Activated T-helper 1 cell treated with anti-CD3 and anti-CD28 coated beads, Interleukin-12 subunit alpha, Interleukin-12 subunit beta, Interleukin-2, Interleukin-4 antibody, amounts not matched to agents 30 ng/mL and 10 ng/mL and 1 ng/mL, durations not matched to agents 14 hours and 24 hours and 36 hours (primary cell): Measurements from ENCODE around the gene SFSWAP. TPM values are rescaled to one million over a fixed set of nuclear protein-coding genes. Genes with fewer than 3 reads are reported as not detected.
A peak's percentile ranks its signal among the peaks of the same experiment; 100 is the strongest.
"Not testable (repeated sequence)": the region's sequence is repeated elsewhere in the genome, so short reads cannot be mapped to it uniquely, and the experiment has no call there.

Source experiments
- DNase-seq: peaks from one replicate; pipeline ENCODE4 v3.0.0; 2021; ENCODE audit warnings: low spot score
- H3K27ac Mint-ChIP-seq: one replicate; pipeline ENCODE4 v1.8.0; 2021; ENCODE audit warnings: mild to moderate bottlenecking, mixed read lengths
- H3K27me3 Mint-ChIP-seq: one replicate; pipeline ENCODE4 v1.8.0; 2022; ENCODE audit warnings: mild to moderate bottlenecking, moderate library complexity, mixed read lengths; ENCODE audit not compliant: insufficient read depth
- H3K36me3 Mint-ChIP-seq: one replicate; pipeline ENCODE4 v1.8.0; 2021; ENCODE audit warnings: low read depth, mixed read lengths
- H3K4me1 Mint-ChIP-seq: one replicate; pipeline ENCODE4 v1.8.0; 2021; ENCODE audit warnings: low read depth, mixed read lengths
- H3K4me3 Mint-ChIP-seq: one replicate; pipeline ENCODE4 v1.8.0; 2021; ENCODE audit warnings: mild to moderate bottlenecking, moderate library complexity, mixed read lengths
- H3K9me3 Mint-ChIP-seq: one replicate; pipeline ENCODE4 v1.8.0; 2021; ENCODE audit warnings: mixed read lengths
- intact Hi-C: fragments of 100-400 bp; cut with micrococcal nuclease; formaldehyde crosslinking; loops from one replicate; pipeline ENCODE4 v1.15.1; 2024
- total RNA-seq: library from RNA; stranded (reverse); gene quantifications from 2 replicates; pipeline ENCODE4 v1.2.3, GENCODE V29; 2022

Gene SFSWAP
- 65.3 and 69.3 TPM in 2 replicates for total RNA-seq

DNA sequence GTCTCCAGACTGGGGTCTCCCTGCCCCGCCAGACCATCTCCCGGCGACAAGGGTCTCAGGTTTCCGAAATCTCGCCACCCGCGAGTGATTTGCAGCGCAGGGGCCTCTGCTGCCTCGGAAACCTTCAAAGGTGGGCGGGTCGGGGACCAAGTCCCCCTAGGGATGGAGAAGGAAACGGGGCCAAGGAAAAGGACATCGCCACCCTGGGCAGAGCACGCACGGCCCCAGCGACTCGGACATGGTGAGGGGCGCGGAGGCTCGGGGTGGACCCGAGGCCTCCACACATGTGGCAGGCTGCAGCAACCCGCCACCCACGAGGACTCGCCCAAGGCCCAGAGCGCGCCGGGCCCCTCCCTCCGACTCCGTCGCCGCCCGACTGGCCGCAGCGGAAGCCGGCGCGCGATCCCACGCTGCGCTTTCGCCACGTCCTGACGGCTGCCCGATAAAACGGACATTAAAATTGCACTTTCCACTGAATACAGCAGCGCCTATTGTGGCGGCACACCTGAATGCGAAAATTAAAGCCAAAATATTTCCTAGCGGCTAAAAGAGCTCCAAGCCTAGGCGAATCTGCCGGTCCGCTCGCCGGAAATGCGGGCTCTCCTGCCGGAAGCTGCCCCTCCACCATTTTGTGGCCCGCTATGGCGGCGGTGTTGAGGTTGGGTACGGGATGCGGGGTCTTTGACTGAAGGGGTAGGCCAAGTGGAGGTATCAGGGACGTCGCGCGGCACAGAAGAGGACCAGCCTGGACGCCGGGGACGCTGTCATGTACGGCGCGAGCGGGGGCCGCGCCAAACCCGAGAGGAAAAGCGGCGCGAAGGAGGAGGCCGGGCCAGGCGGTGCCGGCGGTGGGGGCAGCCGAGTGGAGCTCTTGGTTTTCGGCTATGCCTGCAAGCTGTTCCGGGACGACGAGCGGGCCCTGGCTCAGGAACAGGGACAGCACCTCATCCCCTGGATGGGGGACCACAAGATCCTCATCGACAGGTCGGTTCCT, at the start of gene SFSWAP:
TSS of gene SFSWAP (plus strand) at position 627 of the 994 bp plus-strand sequence. CDS start at position 767, 140 bp downstream.
- H3K27ac Mint-ChIP-seq = peak within 1 kb of the TSS; percentile 92
- H3K27me3 Mint-ChIP-seq = peaks cover 4% of the 10 kb centered on the region
- H3K4me3 Mint-ChIP-seq = peak within 1 kb of the TSS; percentile 93
- intact Hi-C loops = loop anchor here (1.0 to 10.0 kb wide), 8 partner anchors 104 to 836 kb away; partner anchors contain the start of genes EP400, PUS1 and RAN
- DNase-seq = peak; percentile 72
- H3K9me3 Mint-ChIP-seq = no peaks in the 10 kb centered on the region
- H3K4me1 Mint-ChIP-seq = peaks cover 26% of the 10 kb centered on the region
- H3K36me3 Mint-ChIP-seq = peaks cover 21% of the 10 kb centered on the region

- intact Hi-C loops, H3K4me1 Mint-ChIP-seq, H3K27ac Mint-ChIP-seq, DNase-seq, H3K27me3 Mint-ChIP-seq, H3K9me3 Mint-ChIP-seq, H3K4me3 Mint-ChIP-seq, H3K36me3 Mint-ChIP-seq: not testable (repeated sequence)
Measured at GRCh38 chr12:131661170-131661985, 49.5 kb upstream of the SFSWAP start.

DNA sequence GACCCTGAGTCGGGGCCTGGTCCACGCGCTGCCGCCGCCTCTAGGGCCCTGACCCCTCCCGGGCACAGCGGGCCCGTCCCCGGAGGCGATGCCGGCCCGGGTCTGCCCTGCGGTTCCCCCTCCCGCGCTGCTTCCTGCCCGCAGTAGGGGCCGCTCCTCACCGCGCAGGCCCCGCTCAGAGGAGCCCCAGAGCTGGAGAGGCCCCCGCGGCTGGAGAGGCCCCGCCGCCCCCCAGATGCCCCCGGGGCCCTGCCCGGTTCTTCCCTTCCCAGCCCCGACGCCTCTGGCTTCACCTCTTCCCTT, 49.0 kb upstream of the SFSWAP start:
- H3K4me3 Mint-ChIP-seq, H3K9me3 Mint-ChIP-seq, H3K27ac Mint-ChIP-seq, H3K36me3 Mint-ChIP-seq, H3K27me3 Mint-ChIP-seq, DNase-seq, H3K4me1 Mint-ChIP-seq, intact Hi-C loops: not testable (repeated sequence)

GRCh38 chr12:131662346-131662745, 48.5 kb upstream of the SFSWAP start:
- Mint-ChIP-seq H3K27me3 (peaks cover 10% of the 10 kb centered on the region), H3K4me3 (peak overlapping the region; percentile 15)
- H3K27ac Mint-ChIP-seq, DNase-seq, H3K9me3 Mint-ChIP-seq, intact Hi-C loops, H3K4me1 Mint-ChIP-seq, H3K36me3 Mint-ChIP-seq: not testable (repeated sequence)

DNA sequence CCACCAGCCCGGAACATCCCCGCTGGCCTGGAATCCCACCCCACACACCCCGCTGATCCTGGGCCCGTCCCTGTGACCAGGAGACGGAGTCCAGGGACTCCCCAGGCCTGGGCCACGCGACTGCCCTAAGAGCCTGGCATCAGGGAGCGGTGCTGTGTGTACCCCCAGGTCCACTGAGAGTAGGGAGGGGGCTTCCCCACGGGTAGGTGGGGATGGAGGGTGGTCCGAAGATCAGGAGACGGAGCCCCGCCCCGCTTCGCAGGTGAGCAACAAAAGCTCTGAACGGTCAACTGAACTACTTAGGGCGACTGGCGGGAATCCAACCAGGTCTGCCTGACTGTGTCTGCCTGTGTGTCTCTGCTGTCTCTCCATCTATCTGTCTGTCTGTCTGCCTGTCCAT, 45.2 kb upstream of the SFSWAP start:
- H3K4me1 Mint-ChIP-seq, H3K36me3 Mint-ChIP-seq, H3K9me3 Mint-ChIP-seq, intact Hi-C loops, H3K4me3 Mint-ChIP-seq, DNase-seq, H3K27ac Mint-ChIP-seq: not testable (repeated sequence)
- peaks cover 16% of the 10 kb centered on the region for H3K27me3 Mint-ChIP-seq

GRCh38 chr12:131666486-131666885, 44.4 kb upstream of the SFSWAP start:
- H3K4me3 Mint-ChIP-seq, H3K27ac Mint-ChIP-seq, H3K9me3 Mint-ChIP-seq, H3K4me1 Mint-ChIP-seq, H3K36me3 Mint-ChIP-seq, DNase-seq, intact Hi-C loops: not testable (repeated sequence)
- H3K27me3 Mint-ChIP-seq = peaks cover 19% of the 10 kb centered on the region

DNA sequence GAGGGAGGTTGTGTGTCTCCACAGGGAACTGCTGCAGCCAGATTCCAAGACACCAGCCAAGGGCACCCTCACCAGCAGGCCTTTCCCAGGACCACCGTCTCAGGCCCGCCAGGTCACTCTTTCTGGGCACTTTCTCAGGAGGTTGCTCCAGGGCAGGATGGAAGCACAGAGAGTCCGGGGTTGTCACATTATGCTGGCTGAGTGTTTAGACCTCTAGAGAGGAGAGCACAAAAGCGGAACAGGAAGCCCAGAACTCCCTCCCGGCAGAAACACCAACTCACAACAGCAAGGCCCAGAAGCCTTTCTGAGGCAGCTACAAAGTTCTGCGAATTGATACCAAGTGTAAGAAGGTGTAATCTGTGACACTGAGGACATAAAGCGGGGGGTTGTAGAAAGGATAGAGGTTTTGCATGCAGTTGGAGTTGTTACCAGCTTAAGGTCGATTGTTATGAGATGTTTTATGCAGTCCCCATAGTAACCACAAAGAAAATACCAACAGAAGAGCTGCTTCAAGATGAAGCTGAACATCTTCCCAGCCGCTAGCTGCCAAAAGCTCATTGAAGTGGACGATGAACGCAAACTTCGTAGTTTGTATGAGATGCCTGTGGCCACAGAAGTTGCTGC, 43.8 kb upstream of the SFSWAP start:
- intact Hi-C loops, H3K4me3 Mint-ChIP-seq, H3K9me3 Mint-ChIP-seq, H3K36me3 Mint-ChIP-seq, H3K4me1 Mint-ChIP-seq, DNase-seq, H3K27ac Mint-ChIP-seq: not testable (repeated sequence)
- peaks cover 19% of the 10 kb centered on the region for H3K27me3 Mint-ChIP-seq

- no peaks in the 10 kb centered on the region for H3K36me3 Mint-ChIP-seq
- no peak for DNase-seq
- no peak overlapping the region for H3K27ac Mint-ChIP-seq
- intact Hi-C loops = no loop called here
- no peaks in the 10 kb centered on the region for H3K4me1 Mint-ChIP-seq
- peaks cover 13% of the 10 kb centered on the region for H3K27me3 Mint-ChIP-seq
- no peak overlapping the region for H3K4me3 Mint-ChIP-seq
- no peaks in the 10 kb centered on the region for H3K9me3 Mint-ChIP-seq
Measured at GRCh38 chr12:131671276-131671675, 39.6 kb upstream of the SFSWAP start.

- Mint-ChIP-seq H3K4me3 (no peak overlapping the region), H3K27me3 (peaks cover 13% of the 10 kb centered on the region), H3K36me3 (no peaks in the 10 kb centered on the region), H3K27ac (no peak overlapping the region), H3K9me3 (no peaks in the 10 kb centered on the region), H3K4me1 (no peaks in the 10 kb centered on the region)
- intact Hi-C loops = no loop called here
- no peak for DNase-seq
Measured at GRCh38 chr12:131671871-131672270, 39.0 kb upstream of the SFSWAP start.

DNA sequence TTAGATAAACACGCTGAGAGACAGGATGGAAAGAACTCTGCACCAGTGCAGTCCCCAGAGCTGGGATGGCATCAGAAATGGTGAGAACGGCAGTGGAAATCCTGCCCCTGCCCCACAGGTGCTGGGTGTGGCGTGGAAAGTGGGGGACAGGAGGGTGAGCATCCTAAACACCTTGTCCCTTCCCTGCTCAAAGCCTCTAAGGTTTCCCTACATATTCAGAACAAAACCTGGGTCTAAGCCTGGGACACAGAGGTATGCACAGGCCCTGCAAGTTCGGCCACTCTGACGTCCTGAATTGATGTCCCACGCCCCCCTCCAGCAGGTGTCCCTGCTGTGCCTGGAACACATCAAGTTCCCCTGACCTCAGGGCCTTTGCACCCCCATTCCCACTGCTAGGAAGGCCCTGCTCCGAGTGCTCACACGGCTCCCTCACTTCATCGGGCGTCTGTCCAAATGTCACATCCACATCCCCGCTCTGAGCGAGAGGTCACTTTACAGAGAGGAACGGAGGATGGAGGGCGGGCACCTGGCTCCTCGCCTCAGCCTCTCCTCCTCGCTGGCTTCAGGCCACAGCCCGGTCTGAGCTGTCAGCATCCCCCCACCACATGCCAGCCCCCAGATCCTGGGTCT, 38.5 kb upstream of the SFSWAP start:
- no peak overlapping the region for H3K4me3 Mint-ChIP-seq
- intact Hi-C loops = no loop called here
- no peaks in the 10 kb centered on the region for H3K4me1 Mint-ChIP-seq
- no peaks in the 10 kb centered on the region for H3K9me3 Mint-ChIP-seq
- H3K36me3 Mint-ChIP-seq = no peaks in the 10 kb centered on the region
- H3K27ac Mint-ChIP-seq = no peak overlapping the region
- DNase-seq = no peak
- H3K27me3 Mint-ChIP-seq = peaks cover 11% of the 10 kb centered on the region

DNA sequence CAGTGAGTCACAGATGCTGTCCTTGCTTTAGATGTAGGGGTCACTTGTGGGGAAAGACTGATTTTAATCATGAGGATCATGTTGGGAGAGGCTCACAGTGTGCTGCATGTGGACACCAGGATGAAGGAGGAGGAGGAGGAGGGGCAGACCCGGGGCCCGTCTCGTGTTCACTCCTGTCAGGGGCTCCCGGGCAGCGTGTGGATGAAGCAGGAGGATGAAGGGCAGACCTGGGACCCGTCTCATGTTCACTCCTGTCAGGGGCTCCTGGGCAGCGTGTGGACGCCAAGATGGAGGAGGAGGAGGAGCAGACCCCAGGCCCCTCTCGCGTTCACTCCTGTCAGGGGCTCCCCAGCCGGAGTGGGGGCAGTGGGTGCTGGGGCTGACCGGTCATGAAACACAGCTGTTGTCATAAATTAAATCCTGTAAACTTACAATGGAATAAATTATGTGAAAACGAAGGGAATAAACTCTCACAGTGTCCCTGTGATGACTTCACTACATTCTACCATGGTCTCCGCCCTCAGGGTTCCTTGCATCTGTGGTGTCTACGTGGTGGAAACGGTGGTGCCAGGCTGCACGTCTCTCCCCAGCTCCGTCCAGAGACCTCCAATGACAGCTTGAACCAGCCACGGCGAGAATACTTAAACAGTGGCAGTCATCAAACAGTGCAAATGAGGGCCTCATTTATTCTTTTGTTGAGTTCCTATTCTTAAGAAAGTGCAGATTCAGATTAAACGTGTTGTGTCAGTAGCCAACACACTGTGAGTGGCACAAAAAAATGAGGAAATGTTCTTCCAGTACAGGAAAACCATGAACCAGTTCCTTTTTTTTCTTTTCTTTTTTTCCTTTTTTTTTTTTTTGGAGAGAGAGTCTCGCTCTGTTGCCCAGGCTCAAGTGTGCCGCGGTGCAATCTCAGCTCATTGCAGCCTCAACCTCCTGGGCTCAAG, 37.7 kb upstream of the SFSWAP start:
- H3K4me3 Mint-ChIP-seq = no peak overlapping the region
- no peak for DNase-seq
- peaks cover 9% of the 10 kb centered on the region for H3K27me3 Mint-ChIP-seq
- intact Hi-C loops = no loop called here
- H3K9me3 Mint-ChIP-seq = no peaks in the 10 kb centered on the region
- H3K36me3 Mint-ChIP-seq = no peaks in the 10 kb centered on the region
- H3K4me1 Mint-ChIP-seq = no peaks in the 10 kb centered on the region
- no peak overlapping the region for H3K27ac Mint-ChIP-seq

DNA sequence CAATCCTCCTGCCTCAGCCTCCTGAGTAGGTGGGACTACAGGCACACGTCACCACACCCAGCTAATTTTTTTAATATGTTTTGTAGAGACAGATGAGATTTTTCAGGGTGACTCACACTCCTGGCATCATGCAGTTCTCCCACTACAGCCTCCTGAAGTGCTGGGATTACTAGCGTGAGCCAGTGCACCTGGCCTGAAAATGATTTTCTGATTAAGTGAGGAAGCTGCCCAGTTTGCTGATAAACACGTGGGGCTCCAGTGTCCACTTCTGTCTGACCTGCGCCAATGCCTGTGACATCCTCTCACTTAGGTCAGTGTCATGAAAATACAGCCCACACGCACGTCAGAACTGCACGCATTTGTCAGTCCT, 37.0 kb upstream of the SFSWAP start:
- no peaks in the 10 kb centered on the region for H3K36me3 Mint-ChIP-seq
- H3K9me3 Mint-ChIP-seq = no peaks in the 10 kb centered on the region
- H3K27me3 Mint-ChIP-seq = peaks cover 8% of the 10 kb centered on the region
- no peak overlapping the region for H3K27ac Mint-ChIP-seq
- no peak for DNase-seq
- intact Hi-C loops = no loop called here
- H3K4me1 Mint-ChIP-seq = no peaks in the 10 kb centered on the region
- no peak overlapping the region for H3K4me3 Mint-ChIP-seq
